Trophoblast cell (in vitro differentiated cells and primary cell): ENCODE measurements around the gene P2RY1. TPM values are rescaled to one million over a fixed set of nuclear protein-coding genes. Genes with fewer than 3 reads are reported as not detected.

Source experiments
- DNase-seq, 2 donors: peaks; one replicate each; pipeline ENCODE4 v3.0.0-alpha.2; 2016
- H2AFZ ChIP-seq: 2 replicates; pipeline ENCODE4 v1.6.1; 2013; ENCODE audit warnings: low read length, moderate library complexity, mild to moderate bottlenecking; ENCODE audit not compliant: insufficient read depth, poor library complexity
- H2AK5ac ChIP-seq: 2 replicates; pipeline ENCODE4 v1.6.1; 2013; ENCODE audit warnings: mild to moderate bottlenecking, low read length
- H2BK120ac ChIP-seq: 2 replicates; pipeline ENCODE4 v1.6.1; 2013; ENCODE audit warnings: low read length, mild to moderate bottlenecking, moderate library complexity; ENCODE audit not compliant: insufficient read depth, poor library complexity
- H2BK12ac ChIP-seq: 2 replicates; pipeline ENCODE4 v1.6.1; 2013; ENCODE audit warnings: mild to moderate bottlenecking, low read length, moderate library complexity
- H2BK5ac ChIP-seq: 2 replicates; pipeline ENCODE4 v1.6.1; 2013; ENCODE audit warnings: low read length, low read depth, moderate library complexity, mild to moderate bottlenecking; ENCODE audit not compliant: poor library complexity
- H3K14ac ChIP-seq: 2 replicates; pipeline ENCODE4 v1.6.1; 2013; ENCODE audit warnings: mild to moderate bottlenecking, low read length
- H3K18ac ChIP-seq: 2 replicates; pipeline ENCODE4 v1.6.1; 2013; ENCODE audit warnings: mild to moderate bottlenecking, low read length
- H3K23ac ChIP-seq: 2 replicates; pipeline ENCODE4 v1.6.1; 2013; ENCODE audit warnings: low read length
- H3K27ac ChIP-seq: 2 replicates; pipeline ENCODE4 v1.5.1; 2013; ENCODE audit warnings: low read depth, mild to moderate bottlenecking, inconsistent platforms, low read length, moderate library complexity
- H3K27me3 ChIP-seq: 2 replicates; pipeline ENCODE4 v1.6.1; 2013; ENCODE audit warnings: inconsistent platforms, mild to moderate bottlenecking, low read length, moderate library complexity; ENCODE audit not compliant: insufficient read depth
- H3K36me3 ChIP-seq, 2 experiments: 1 replicate in 1 of 2; 2 replicates in 1 of 2; pipeline ENCODE4 v1.6.1; 2013; ENCODE audit warnings: low read length in 2 of 2, mild to moderate bottlenecking in 2 of 2, moderate library complexity in 1 of 2; ENCODE audit not compliant: insufficient read depth in 2 of 2, control insufficient read depth in 1 of 2
- H3K4ac ChIP-seq: 2 replicates; pipeline ENCODE4 v1.6.1; 2013; ENCODE audit warnings: low read depth, mild to moderate bottlenecking, low read length, moderate library complexity
- H3K4me1 ChIP-seq, 2 experiments: 1 replicate in 1 of 2; 2 replicates in 1 of 2; pipeline ENCODE4 v1.6.1; 2013; ENCODE audit warnings: low read length in 2 of 2, mild to moderate bottlenecking in 2 of 2, moderate library complexity in 1 of 2; ENCODE audit not compliant: insufficient read depth in 2 of 2, control insufficient read depth in 1 of 2
- H3K4me2 ChIP-seq: 2 replicates; pipeline ENCODE4 v1.6.1; 2013; ENCODE audit warnings: inconsistent platforms, mild to moderate bottlenecking, low read length, moderate library complexity
- H3K4me3 ChIP-seq: 2 replicates; pipeline ENCODE4 v1.5.1; 2013; ENCODE audit warnings: mild to moderate bottlenecking, low read depth, low read length, inconsistent platforms
- H3K79me1 ChIP-seq: one replicate; pipeline ENCODE4 v1.6.1; 2013; ENCODE audit warnings: low read length
- H3K79me2 ChIP-seq: 2 replicates; pipeline ENCODE4 v1.6.1; 2013; ENCODE audit warnings: low read length, mild to moderate bottlenecking; ENCODE audit not compliant: control insufficient read depth, insufficient read depth, poor library complexity
- H3K9ac ChIP-seq: 2 replicates; pipeline ENCODE4 v1.6.1; 2013; ENCODE audit warnings: mild to moderate bottlenecking, low read length
- H3K9me3 ChIP-seq: 2 replicates; pipeline ENCODE4 v1.6.1; 2013; ENCODE audit warnings: low read depth, mild to moderate bottlenecking, control low read depth, inconsistent platforms, low read length; ENCODE audit not compliant: insufficient read depth
- H4K12ac ChIP-seq: 2 replicates; pipeline ENCODE4 v1.6.1; 2013; ENCODE audit warnings: low read depth, mild to moderate bottlenecking, low read length, moderate library complexity
- H4K8ac ChIP-seq: 2 replicates; pipeline ENCODE4 v1.6.1; 2013; ENCODE audit warnings: low read depth, mild to moderate bottlenecking, low read length, moderate library complexity
- H4K91ac ChIP-seq: one replicate; pipeline ENCODE4 v1.6.1; 2013; ENCODE audit warnings: low read depth, mild to moderate bottlenecking, low read length, moderate library complexity
- WGBS: extraction: QIAGEN DNeasy Blood & Tissue Kit; methylation state at CpG from one replicate; pipeline ENCODE4 v1.1.7; 2013; ENCODE audit warnings: missing lambda C conversion rate; ENCODE audit not compliant: insufficient read length, insufficient coverage; ENCODE audit errors: extremely low coverage; 5-methylcytosine and 5-hydroxymethylcytosine counted together
- polyA plus RNA-seq: library from polyadenylated mRNA; stranded (reverse); fragments of 200-250 nt; gene quantifications from 2 replicates; pipeline ENCODE4 v1.2.3, GENCODE V29; 2013

Gene P2RY1, protein sequence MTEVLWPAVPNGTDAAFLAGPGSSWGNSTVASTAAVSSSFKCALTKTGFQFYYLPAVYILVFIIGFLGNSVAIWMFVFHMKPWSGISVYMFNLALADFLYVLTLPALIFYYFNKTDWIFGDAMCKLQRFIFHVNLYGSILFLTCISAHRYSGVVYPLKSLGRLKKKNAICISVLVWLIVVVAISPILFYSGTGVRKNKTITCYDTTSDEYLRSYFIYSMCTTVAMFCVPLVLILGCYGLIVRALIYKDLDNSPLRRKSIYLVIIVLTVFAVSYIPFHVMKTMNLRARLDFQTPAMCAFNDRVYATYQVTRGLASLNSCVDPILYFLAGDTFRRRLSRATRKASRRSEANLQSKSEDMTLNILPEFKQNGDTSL
- polyA plus RNA-seq, result 0.10 and 0.12 TPM in 2 replicates

DNA sequence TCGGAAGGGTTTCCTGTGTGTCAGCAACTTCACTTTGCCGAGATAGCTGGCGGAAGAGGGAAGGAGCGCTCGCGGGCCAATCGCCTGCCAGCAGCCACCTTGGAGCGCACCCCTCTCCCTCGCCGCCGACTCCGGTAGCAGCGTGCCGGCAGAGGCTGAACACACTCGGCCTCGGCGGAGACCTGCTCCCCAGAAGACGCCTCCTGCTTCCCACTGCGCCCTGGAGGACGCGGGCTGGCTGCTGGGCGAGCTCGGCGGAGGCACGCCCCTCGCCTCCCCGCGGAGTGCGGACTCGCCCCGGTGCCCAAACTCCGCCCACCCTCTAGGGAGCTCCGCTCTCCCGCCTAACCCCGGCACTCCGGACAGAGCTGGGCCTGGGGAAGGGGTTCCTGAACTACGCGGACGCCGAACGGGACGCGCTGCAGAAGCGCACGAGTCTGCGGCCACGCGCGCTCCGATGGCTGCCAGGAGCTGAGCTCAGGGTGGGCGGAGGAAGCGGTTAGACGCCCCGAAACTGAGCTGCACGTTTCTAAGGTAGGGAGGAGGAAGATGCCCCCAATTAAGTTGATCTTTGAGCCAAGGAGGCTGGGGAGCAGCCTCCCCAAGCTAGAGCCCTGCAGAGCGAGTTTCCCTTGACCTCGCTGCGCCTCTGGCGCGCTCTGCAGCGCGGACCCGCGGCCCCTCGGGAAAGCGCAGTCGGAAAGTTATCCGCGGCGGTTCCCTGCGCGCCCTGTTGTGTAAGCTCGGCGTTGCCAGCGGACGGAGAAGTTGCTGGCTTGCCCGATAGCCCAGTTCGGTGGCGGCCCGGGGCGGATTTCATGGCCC, at the start of gene P2RY1:
Gene P2RY1, plus strand, starts transcription at position 356 of the 825 bp plus-strand sequence. CDS start 652 bp downstream, outside the sequence.
- Histone ChIP-seq H3K79me2 (no peaks in the 10 kb centered on the region), H3K27ac (no peak within 1 kb of the TSS), H4K12ac (peak within 1 kb of the TSS; percentile 0), H2BK120ac (no peak within 1 kb of the TSS), H3K23ac (no peak within 1 kb of the TSS), H3K36me3 (no peaks in the 10 kb centered on the region), H2BK5ac (no peak within 1 kb of the TSS), H3K27me3 (peaks cover 13% of the 10 kb centered on the region), H4K91ac (no peak within 1 kb of the TSS), H3K4ac (no peak within 1 kb of the TSS), H2BK12ac (no peak within 1 kb of the TSS), H2AFZ (peak within 1 kb of the TSS; percentile 47), H3K9ac (peak within 1 kb of the TSS; percentile 76), H3K9me3 (peaks cover 2% of the 10 kb centered on the region), H3K4me2 (peak within 1 kb of the TSS; percentile 100), H4K8ac (peak within 1 kb of the TSS; percentile 6), H3K4me1 (peaks cover 0 to 3% of the 10 kb centered on the region in 2 experiments), H3K79me1 (no peaks in the 10 kb centered on the region), H2AK5ac (no peak within 1 kb of the TSS), H3K14ac (no peak within 1 kb of the TSS), H3K4me3 (peak within 1 kb of the TSS; percentile 79), H3K18ac (no peak within 1 kb of the TSS)
- no CpG with 5 or more reads among the region's 81 CpGs for WGBS
- DNase-seq, result peak; percentile 15 to 53

DNA sequence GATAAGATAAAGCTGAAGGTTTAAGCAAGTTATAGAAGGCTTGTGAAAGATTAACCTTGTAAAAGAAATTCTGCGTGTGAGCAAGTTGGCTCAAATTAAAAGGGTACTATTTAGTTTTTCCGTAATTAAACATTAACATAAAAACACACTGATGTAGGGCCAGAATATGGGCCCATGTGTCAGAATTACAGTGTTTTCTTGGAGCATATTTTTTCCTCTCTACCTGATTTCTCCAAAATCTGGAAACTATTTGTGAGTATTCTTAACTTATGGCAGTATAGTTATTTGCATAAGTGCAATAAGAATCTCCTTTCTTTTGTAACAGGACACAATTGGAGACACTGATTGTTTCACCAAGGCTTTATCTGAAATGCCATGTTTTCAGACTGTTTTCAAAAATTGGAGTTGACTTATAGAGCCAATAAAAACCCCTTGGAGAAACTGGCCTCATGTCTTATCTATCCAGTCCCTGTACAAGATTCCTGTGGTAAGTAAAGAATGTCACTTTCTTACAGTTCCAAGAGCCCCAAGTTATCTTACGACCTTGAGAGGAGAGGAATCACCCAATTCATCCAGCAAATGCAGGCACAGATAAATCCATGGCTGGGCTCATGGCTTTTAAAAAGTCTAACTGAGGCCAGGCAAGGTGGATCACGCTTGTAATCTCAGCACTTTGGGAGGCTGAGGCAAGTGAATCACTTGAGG, 47.8 kb upstream of the P2RY1 start:
- Histone ChIP-seq H3K27ac (no peak overlapping the region), H3K14ac (no peak overlapping the region), H4K12ac (no peak overlapping the region), H4K8ac (no peak overlapping the region), H2BK120ac (no peak overlapping the region), H2BK5ac (no peak overlapping the region), H3K9me3 (no peaks in the 10 kb centered on the region), H3K4me1 (no peaks in the 10 kb centered on the region), H3K79me2 (no peaks in the 10 kb centered on the region), H3K4ac (no peak overlapping the region), H3K23ac (no peak overlapping the region), H4K91ac (no peak overlapping the region), H2AFZ (no peak overlapping the region), H3K4me2 (no peak overlapping the region), H3K27me3 (no peaks in the 10 kb centered on the region), H2AK5ac (no peak overlapping the region), H3K9ac (no peak overlapping the region), H3K4me3 (no peak overlapping the region), H2BK12ac (no peak overlapping the region), H3K79me1 (no peaks in the 10 kb centered on the region), H3K36me3 (no peaks in the 10 kb centered on the region), H3K18ac (no peak overlapping the region)
- DNase-seq, result no peak
- WGBS, result no CpG with 5 or more reads among the region's 4 CpGs

DNA sequence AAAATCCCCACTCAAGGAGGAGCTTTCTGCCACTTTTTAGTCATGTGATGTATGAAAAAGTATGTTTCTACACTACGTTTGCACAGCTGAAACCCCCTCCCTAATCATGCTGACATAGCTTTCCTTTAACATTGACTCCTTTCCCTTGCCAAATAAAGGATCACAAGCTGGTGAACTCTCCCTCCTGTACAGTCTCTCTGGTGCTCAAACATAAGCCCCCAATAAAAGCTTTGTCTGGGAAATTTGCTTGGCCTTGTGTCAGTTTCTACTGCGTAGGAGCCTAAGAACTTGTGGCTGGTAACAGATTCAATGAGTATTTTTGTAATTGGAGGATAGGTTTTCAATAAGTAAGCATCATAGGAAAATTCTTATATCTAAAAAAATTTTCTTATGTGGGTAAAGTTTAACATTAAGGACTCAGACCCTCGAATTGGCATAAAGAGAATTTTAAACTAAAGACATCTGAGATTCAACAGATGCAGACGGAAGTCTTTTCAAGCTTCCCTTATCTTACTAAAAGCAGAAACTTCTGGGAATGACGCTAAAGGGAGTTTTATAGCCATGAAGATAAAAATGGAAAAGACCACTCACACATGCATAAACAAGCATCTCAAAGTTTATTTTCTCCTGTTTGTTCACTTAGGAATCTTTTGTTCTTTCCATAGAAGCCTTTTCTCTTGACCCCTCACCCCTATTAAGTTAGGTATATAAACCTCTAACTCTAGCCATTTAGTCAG, 44.1 kb upstream of the P2RY1 start:
- no peaks in the 10 kb centered on the region for H3K79me1 ChIP-seq
- no peak overlapping the region for H3K23ac ChIP-seq
- no peak overlapping the region for H4K12ac ChIP-seq
- no peak overlapping the region for H3K4ac ChIP-seq
- H3K18ac ChIP-seq, result no peak overlapping the region
- H3K4me3 ChIP-seq, result no peak overlapping the region
- no peak overlapping the region for H3K27ac ChIP-seq
- H2BK5ac ChIP-seq, result no peak overlapping the region
- no peaks in the 10 kb centered on the region for H3K36me3 ChIP-seq
- no peaks in the 10 kb centered on the region for H3K9me3 ChIP-seq
- H3K27me3 ChIP-seq, result no peaks in the 10 kb centered on the region
- no peak overlapping the region for H2BK120ac ChIP-seq
- WGBS, result no CpG with 5 or more reads among the region's 5 CpGs
- no peak for DNase-seq
- no peak overlapping the region for H3K14ac ChIP-seq
- no peak overlapping the region for H3K4me2 ChIP-seq
- H4K8ac ChIP-seq, result no peak overlapping the region
- no peaks in the 10 kb centered on the region for H3K79me2 ChIP-seq
- no peaks in the 10 kb centered on the region for H3K4me1 ChIP-seq
- H2BK12ac ChIP-seq, result no peak overlapping the region
- H2AK5ac ChIP-seq, result no peak overlapping the region
- no peak overlapping the region for H3K9ac ChIP-seq
- H2AFZ ChIP-seq, result no peak overlapping the region
- no peak overlapping the region for H4K91ac ChIP-seq

DNA sequence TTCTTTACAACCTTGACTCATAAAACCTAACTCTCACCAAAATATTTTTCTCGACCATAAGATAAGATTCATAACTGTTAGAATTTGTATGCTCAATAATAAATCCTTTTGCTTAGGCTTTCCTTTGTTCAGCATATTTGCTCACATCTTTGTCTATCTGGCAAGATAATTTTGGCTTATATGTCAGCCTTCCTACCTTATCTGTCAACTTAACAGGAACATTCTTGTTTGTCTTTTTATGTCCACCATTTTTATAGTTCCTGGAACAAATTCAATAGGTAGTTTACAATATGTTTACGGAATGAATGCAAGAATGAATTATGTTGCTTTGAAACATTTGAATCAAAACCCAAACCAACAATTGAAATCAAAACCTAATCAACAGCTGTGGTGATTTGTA, 41.0 kb upstream of the P2RY1 start:
- no peak overlapping the region for H3K4ac ChIP-seq
- H3K79me2 ChIP-seq, result no peaks in the 10 kb centered on the region
- no peak overlapping the region for H3K18ac ChIP-seq
- H4K12ac ChIP-seq, result no peak overlapping the region
- H2BK5ac ChIP-seq, result no peak overlapping the region
- no peak overlapping the region for H3K4me2 ChIP-seq
- H3K79me1 ChIP-seq, result no peaks in the 10 kb centered on the region
- H2BK12ac ChIP-seq, result no peak overlapping the region
- no peak overlapping the region for H3K4me3 ChIP-seq
- no peak overlapping the region for H3K27ac ChIP-seq
- H2AK5ac ChIP-seq, result no peak overlapping the region
- H4K8ac ChIP-seq, result no peak overlapping the region
- H3K9ac ChIP-seq, result no peak overlapping the region
- H3K9me3 ChIP-seq, result no peaks in the 10 kb centered on the region
- no peaks in the 10 kb centered on the region for H3K4me1 ChIP-seq
- no peak overlapping the region for H3K14ac ChIP-seq
- no peaks in the 10 kb centered on the region for H3K36me3 ChIP-seq
- H4K91ac ChIP-seq, result no peak overlapping the region
- no peak overlapping the region for H2BK120ac ChIP-seq
- no peak overlapping the region for H2AFZ ChIP-seq
- no peak overlapping the region for H3K23ac ChIP-seq
- no peak for DNase-seq
- H3K27me3 ChIP-seq, result no peaks in the 10 kb centered on the region
- WGBS, result 100% methylated on average over 1 of the region's 2 CpGs
